Right lobe of liver (tissue), 6 donors: Measurements from ENCODE around the gene SLC18B1. TPM values are rescaled to one million over a fixed set of nuclear protein-coding genes. Genes with fewer than 3 reads are reported as not detected.

Experiments
- ATAC-seq, 4 donors: fragments of 200-7000 bp; cut with Tn5 transposase; one replicate each; pipeline ENCODE4 v1.9.1; 2020; ENCODE audit warnings: mild to moderate bottlenecking in 4 of 4, moderate library complexity in 4 of 4
- DNase-seq, 3 donors: peaks; one replicate each; pipeline ENCODE4 v3.0.0-alpha.2; 2020
- H3K27ac ChIP-seq, 3 donors: fragments of 200-600 bp; one replicate each; pipeline ENCODE4 v1.8.0; 2022
- H3K27me3 ChIP-seq, 2 donors: fragments of 200-600 bp; one replicate each; pipeline ENCODE4 v1.8.0; 2022
- H3K36me3 ChIP-seq, 4 donors: fragments of 200-600 bp; sonication (generic) in 1 of 4; one replicate each; pipeline versions ENCODE4 v1.5.1 to v1.8.0; 2017 to 2022; ENCODE audit warnings: control low read depth in 1 of 4
- H3K4me1 ChIP-seq, 4 donors: fragments of 200-600 bp; sonication (generic) in 1 of 4; one replicate each; pipeline versions ENCODE4 v1.5.1 to v1.8.0; 2017 to 2022; ENCODE audit warnings: control low read depth in 1 of 4
- H3K4me3 ChIP-seq, 3 donors: fragments of 200-600 bp; one replicate each; pipeline ENCODE4 v1.8.0; 2022
- H3K9me3 ChIP-seq, 4 donors: fragments of 200-600 bp; sonication (generic) in 1 of 4; one replicate each; pipeline versions ENCODE4 v1.5.1 to v1.8.0; 2017 to 2022; ENCODE audit warnings: control low read depth in 1 of 4
- POLR2A ChIP-seq: fragments of 450-650 bp; IDR thresholded peaks from one replicate; pipeline ENCODE4 v1.6.1; 2017; ENCODE audit warnings: antibody characterized with exemption, mild to moderate bottlenecking
- WGBS: methylation state at CpG from one replicate; pipeline ENCODE4 v1.1.6; 2018; ENCODE audit warnings: low coverage, low lambda C conversion rate; ENCODE audit not compliant: insufficient coverage; ENCODE audit errors: missing lambda C conversion rate; 5-methylcytosine and 5-hydroxymethylcytosine counted together
- intact Hi-C, 2 donors: fragments of 100-400 bp; cut with DNase I; formaldehyde crosslinking; loops; one replicate each; pipeline versions ENCODE4 v1.11.2 to v1.14.1; 2022
- total RNA-seq, 6 experiments: library from RNA; depleted of rRNA in 2 of 6; stranded (reverse); fragments of >200 nt in 2 of 6; fragmentation: NEBNext Ultra II Directional in 3 of 6; extraction: Animal tissue kit (Norgen Biotek cat#: 25700) in 3 of 6; gene quantifications; one replicate each; pipeline versions ENCODE4 v1.1.0 to v1.2.4, GENCODE V29; 2016 to 2023
- TF ChIP-seq, protein P1 (sequence below), 4 donors: fragments of 200-600 bp in 3 of 4; fragments of 450-650 bp in 1 of 4; IDR thresholded peaks; one replicate each; pipeline versions ENCODE4 v1.5.1 to v1.8.0; 2016 to 2022; ENCODE audit warnings: antibody characterized with exemption in 4 of 4, mild to moderate bottlenecking in 2 of 4
- donor health status: DM: no; HTN: yes; CAD: no.
- donor health status: DM: no; HTN: no; CAD: no.
- donor health status: DM: no; HTN: no; CAD: no.
- donor health status: DM: no; HTN: yes; CAD: no.
- donor health status: DM: no; HTN: yes; CAD: no.

SLC18B1 gene
- total RNA-seq, 6 experiments from 2014 or later: 2.9 to 6.1 (median 4.2) TPM

DNA sequence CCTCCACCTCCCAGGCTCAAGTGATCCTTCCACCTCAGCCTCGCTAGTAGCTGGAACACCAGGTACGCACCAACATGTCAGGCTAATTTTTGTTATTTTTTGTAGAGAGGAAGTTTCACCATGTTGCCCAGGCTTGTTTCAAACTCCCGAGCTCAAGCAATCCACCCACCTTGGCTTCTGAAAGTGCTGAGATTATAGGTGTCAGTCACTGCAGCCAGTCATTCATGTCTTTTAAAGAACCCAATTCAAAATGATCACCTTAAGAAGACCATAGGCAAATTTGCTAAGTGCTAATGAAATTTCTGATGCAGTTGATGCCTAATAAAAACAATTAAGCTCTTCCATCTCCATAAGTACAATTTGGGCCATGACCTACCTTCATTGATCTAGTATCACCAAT, 38.2 kb downstream of the SLC18B1 start:
- H3K27ac ChIP-seq: no peak overlapping the region
- H3K27me3 ChIP-seq: no peaks in the 10 kb centered on the region
- no peaks in the 10 kb centered on the region for H3K36me3 ChIP-seq
- no peak for TF ChIP-seq POLR2A
- TF ChIP-seq, protein P1, sequence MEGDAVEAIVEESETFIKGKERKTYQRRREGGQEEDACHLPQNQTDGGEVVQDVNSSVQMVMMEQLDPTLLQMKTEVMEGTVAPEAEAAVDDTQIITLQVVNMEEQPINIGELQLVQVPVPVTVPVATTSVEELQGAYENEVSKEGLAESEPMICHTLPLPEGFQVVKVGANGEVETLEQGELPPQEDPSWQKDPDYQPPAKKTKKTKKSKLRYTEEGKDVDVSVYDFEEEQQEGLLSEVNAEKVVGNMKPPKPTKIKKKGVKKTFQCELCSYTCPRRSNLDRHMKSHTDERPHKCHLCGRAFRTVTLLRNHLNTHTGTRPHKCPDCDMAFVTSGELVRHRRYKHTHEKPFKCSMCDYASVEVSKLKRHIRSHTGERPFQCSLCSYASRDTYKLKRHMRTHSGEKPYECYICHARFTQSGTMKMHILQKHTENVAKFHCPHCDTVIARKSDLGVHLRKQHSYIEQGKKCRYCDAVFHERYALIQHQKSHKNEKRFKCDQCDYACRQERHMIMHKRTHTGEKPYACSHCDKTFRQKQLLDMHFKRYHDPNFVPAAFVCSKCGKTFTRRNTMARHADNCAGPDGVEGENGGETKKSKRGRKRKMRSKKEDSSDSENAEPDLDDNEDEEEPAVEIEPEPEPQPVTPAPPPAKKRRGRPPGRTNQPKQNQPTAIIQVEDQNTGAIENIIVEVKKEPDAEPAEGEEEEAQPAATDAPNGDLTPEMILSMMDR (IDR thresholded peaks at IDR 0.05): no peak
- no peaks in the 10 kb centered on the region for H3K9me3 ChIP-seq
- no peak overlapping the region for H3K4me3 ChIP-seq
- ATAC-seq (no peak), DNase-seq (no peak)
- H3K4me1 ChIP-seq: peaks cover 0 to 11% (median 0%) of the 10 kb centered on the region in 4 donors
- 78% methylated on average over 3 of the region's 3 CpGs for WGBS
- intact Hi-C loops: loop anchor here in 1 of 2 donors (10.0 kb wide), 1 partner anchor 235 kb away; no protein-coding TSS in a partner anchor

DNA sequence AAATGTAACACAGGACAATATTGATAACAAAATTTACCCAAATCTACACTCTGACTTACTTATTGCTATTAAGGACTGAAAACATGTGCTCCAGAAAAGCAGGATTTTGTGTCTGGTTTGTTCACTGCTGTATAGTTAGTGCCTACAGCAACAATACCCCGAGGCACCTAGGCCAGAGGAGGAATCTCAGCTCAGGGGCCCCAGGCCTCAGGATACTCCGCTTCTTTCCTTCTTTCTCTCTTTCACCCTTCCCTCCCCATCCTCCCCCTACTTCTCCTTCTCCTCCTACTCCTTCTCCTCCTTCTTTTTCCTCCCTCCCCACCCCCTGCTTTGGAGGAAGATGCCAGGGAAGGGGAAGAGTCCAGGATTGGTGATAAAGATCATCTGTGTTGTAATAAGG, 39.7 kb downstream of the SLC18B1 start:
- no peaks in the 10 kb centered on the region for H3K27me3 ChIP-seq
- H3K36me3 ChIP-seq: no peaks in the 10 kb centered on the region
- ATAC-seq: no peak
- TF ChIP-seq, protein P1 (IDR thresholded peaks at IDR 0.05): no peak
- no peak for TF ChIP-seq POLR2A
- peaks cover 0 to 6% (median 0%) of the 10 kb centered on the region in 4 donors for H3K4me1 ChIP-seq
- H3K4me3 ChIP-seq: no peak overlapping the region
- 100% methylated on average over 2 of the region's 2 CpGs for WGBS
- intact Hi-C loops: no loop called here
- H3K9me3 ChIP-seq: no peaks in the 10 kb centered on the region
- no peak for DNase-seq
- H3K27ac ChIP-seq: no peak overlapping the region

DNA sequence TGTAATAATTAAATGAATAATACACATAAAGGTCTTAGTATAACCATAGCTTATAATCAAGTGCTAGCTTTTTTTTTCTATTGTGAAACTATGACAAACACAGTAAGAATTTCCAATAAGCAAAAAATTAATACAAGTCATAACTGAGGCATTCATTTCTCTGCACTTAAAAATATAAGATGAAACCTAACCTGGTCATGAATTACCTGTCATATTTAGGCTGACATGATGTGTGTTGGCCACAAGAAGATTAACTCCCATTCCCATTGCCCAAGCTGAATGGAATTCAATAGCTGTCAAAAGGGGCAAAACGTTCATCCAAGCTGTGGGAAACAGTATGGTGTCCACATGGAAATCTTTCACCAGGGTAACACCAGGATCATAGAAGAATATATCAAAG, 46.2 kb downstream of the SLC18B1 start:
- H3K9me3 ChIP-seq: no peaks in the 10 kb centered on the region
- H3K27ac ChIP-seq: no peak overlapping the region
- no peak for TF ChIP-seq POLR2A
- TF ChIP-seq, protein P1 (IDR thresholded peaks at IDR 0.05): no peak
- intact Hi-C loops: no loop called here
- DNase-seq: no peak
- H3K4me1 ChIP-seq: peaks cover 0 to 19% (median 0%) of the 10 kb centered on the region in 4 donors
- WGBS: 67% methylated on average over 1 of the region's 1 CpG
- H3K36me3 ChIP-seq: no peaks in the 10 kb centered on the region
- ATAC-seq: no peak
- H3K4me3 ChIP-seq: no peak overlapping the region
- no peaks in the 10 kb centered on the region for H3K27me3 ChIP-seq

DNA sequence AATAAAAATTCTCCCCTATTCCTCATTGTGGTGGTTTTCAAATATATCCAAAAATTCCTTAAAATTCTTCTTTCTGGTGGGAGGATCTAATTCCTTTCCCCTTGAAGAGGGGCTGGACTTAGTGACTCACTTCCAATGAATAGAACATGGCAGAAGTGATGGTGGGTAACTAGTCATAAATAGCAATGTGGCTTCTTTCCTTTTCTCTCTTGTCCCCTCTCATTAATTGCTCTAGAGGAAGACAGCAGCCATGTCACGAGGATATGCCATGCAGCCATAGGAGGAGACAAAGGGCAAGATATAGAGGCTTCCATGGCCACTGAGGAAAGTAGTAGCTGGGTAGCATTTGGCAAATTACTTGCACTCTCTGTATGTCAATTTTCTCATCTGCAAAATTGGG, 46.6 kb downstream of the SLC18B1 start:
- no peak for ATAC-seq
- H3K27ac ChIP-seq: peak overlapping the region in 1 of 3 donors; percentile 6
- intact Hi-C loops: no loop called here
- H3K9me3 ChIP-seq: no peaks in the 10 kb centered on the region
- H3K27me3 ChIP-seq: no peaks in the 10 kb centered on the region
- no peak overlapping the region for H3K4me3 ChIP-seq
- no peaks in the 10 kb centered on the region for H3K36me3 ChIP-seq
- 89% methylated on average over 1 of the region's 1 CpG for WGBS
- peaks cover 0 to 19% (median 0%) of the 10 kb centered on the region in 4 donors for H3K4me1 ChIP-seq
- no peak for TF ChIP-seq POLR2A
- TF ChIP-seq, protein P1 (IDR thresholded peaks at IDR 0.05): no peak
- no peak for DNase-seq

DNA sequence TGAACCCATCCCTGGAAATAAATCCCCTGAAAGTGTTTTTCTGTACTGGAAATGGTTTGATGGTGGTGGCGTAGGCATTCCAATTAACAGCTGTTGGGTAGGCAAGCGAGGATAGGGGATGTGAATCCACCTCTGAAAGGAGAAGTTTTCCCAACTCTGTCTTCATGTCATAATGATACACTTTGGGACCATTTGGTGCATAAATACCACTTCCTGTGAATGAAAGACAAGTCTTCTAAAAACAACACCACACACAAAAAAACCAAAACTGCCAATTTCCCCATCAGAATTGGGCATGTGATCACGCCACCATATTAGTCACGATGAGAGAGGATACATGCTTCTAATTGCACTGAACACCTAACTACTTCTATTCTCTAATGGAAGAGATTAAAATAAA, 47.1 kb downstream of the SLC18B1 start:
- H3K27me3 ChIP-seq: no peaks in the 10 kb centered on the region
- TF ChIP-seq, protein P1 (IDR thresholded peaks at IDR 0.05): no peak
- no peak for TF ChIP-seq POLR2A
- H3K9me3 ChIP-seq: no peaks in the 10 kb centered on the region
- intact Hi-C loops: no loop called here
- no peak overlapping the region for H3K4me3 ChIP-seq
- no peaks in the 10 kb centered on the region for H3K36me3 ChIP-seq
- H3K4me1 ChIP-seq: peaks cover 0 to 19% (median 0%) of the 10 kb centered on the region in 4 donors
- WGBS: 77% methylated on average over 4 of the region's 4 CpGs
- ATAC-seq (peak in 2 of 4 donors; percentile 7 to 32), DNase-seq (no peak)
- peak overlapping the region in 2 of 3 donors; percentile 6 to 29 for H3K27ac ChIP-seq
